AG04450 (cell line): ENCODE results near the gene NPAT. TPM values are rescaled to one million over a fixed set of nuclear protein-coding genes. Genes with fewer than 3 reads are reported as not detected.

Source experiments
- CTCF ChIA-PET: fragments of 300-600, 350-600 bp; formaldehyde crosslinking; extraction: SDS; loops from one replicate; lab custom pipeline; 2022; ENCODE audit warnings: antibody characterized with exemption, inconsistent platforms; lab: Charles Lee
- POLR2A ChIA-PET: fragments of 350-600 bp; formaldehyde crosslinking; extraction: SDS; loops from one replicate; lab custom pipeline; 2021; ENCODE audit warnings: antibody characterized with exemption, inconsistent platforms; lab: Yijun Ruan, JAX
- DNase-seq: peaks from one replicate; pipeline ENCODE4 v3.0.0-alpha.2; 2011; ENCODE audit warnings: low read depth, low spot score
- H3K27ac ChIP-seq: one replicate; pipeline ENCODE4 v1.5.1; 2012; ENCODE audit warnings: low read depth, low read length, control low read depth
- H3K27me3 ChIP-seq: one replicate; pipeline ENCODE4 v1.6.0; 2012; ENCODE audit warnings: low read length; ENCODE audit not compliant: control insufficient read depth, insufficient read depth
- H3K4me3 ChIP-seq: 2 replicates; pipeline ENCODE4 v1.5.1; 2011; ENCODE audit warnings: mild to moderate bottlenecking, low read depth, low read length, control low read depth
- H3K9me3 ChIP-seq: 2 replicates; pipeline ENCODE4 v1.5.1; 2012; ENCODE audit warnings: low read length; ENCODE audit not compliant: control insufficient read depth, insufficient read depth
- polyA plus RNA-seq: library from polyadenylated mRNA; depleted of rRNA; stranded (reverse); fragments of >200 nt; gene quantifications from 2 replicates; pipeline ENCODE4 v1.2.3, GENCODE V29; 2011
- TF ChIP-seq, protein P1 (sequence below): IDR thresholded peaks from 2 replicates; pipeline ENCODE4 v1.5.1; 2011; ENCODE audit warnings: low read depth, low read length, control low read depth, inconsistent platforms

NPAT gene
- polyA plus RNA-seq, 1 experiment, result 9.9 TPM

DNA sequence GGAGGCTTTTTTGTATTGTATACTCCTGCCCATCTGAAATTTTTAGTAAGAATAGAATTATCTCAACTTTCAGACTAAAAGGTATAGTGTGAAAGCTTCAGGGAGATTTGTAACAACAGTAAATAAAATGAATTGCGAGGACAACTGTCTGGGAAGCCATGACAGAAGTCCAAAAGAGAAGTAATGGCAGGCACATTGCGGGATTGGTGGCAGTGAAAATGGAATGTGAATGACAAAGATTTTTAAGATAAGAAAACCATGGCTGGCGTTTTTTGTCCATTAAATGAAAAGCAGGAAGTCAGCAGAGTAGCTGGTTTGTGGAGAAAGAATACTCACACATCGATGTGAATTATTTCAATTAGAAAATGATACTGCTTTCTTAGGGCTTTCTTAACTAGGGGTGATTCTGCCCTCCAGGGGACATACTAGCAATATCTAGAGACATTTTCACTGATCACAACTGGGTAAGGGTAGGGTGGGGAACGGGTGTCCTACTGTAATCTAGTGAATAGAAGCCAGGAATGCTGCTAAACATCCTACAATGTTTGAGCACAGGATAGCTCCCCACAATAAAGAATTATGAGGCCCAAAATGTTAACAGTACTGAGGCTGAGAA lies 1.6 kb downstream of the NPAT start:
- Histone ChIP-seq H3K27me3 (no peaks in the 10 kb centered on the region), H3K9me3 (no peaks in the 10 kb centered on the region), H3K4me3 (peak overlapping the region; percentile 86), H3K27ac (no peak overlapping the region)
- ChIA-PET CTCF (interaction anchor here (0.8 to 1.0 kb wide), 2 partner anchors 212 to 435 kb away, joined by 3 read pairs; partner anchors contain the start of gene CUL5), POLR2A (no interaction called here)
- DNase-seq, result no peak
- TF ChIP-seq, protein P1, sequence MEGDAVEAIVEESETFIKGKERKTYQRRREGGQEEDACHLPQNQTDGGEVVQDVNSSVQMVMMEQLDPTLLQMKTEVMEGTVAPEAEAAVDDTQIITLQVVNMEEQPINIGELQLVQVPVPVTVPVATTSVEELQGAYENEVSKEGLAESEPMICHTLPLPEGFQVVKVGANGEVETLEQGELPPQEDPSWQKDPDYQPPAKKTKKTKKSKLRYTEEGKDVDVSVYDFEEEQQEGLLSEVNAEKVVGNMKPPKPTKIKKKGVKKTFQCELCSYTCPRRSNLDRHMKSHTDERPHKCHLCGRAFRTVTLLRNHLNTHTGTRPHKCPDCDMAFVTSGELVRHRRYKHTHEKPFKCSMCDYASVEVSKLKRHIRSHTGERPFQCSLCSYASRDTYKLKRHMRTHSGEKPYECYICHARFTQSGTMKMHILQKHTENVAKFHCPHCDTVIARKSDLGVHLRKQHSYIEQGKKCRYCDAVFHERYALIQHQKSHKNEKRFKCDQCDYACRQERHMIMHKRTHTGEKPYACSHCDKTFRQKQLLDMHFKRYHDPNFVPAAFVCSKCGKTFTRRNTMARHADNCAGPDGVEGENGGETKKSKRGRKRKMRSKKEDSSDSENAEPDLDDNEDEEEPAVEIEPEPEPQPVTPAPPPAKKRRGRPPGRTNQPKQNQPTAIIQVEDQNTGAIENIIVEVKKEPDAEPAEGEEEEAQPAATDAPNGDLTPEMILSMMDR, result no peak

DNA sequence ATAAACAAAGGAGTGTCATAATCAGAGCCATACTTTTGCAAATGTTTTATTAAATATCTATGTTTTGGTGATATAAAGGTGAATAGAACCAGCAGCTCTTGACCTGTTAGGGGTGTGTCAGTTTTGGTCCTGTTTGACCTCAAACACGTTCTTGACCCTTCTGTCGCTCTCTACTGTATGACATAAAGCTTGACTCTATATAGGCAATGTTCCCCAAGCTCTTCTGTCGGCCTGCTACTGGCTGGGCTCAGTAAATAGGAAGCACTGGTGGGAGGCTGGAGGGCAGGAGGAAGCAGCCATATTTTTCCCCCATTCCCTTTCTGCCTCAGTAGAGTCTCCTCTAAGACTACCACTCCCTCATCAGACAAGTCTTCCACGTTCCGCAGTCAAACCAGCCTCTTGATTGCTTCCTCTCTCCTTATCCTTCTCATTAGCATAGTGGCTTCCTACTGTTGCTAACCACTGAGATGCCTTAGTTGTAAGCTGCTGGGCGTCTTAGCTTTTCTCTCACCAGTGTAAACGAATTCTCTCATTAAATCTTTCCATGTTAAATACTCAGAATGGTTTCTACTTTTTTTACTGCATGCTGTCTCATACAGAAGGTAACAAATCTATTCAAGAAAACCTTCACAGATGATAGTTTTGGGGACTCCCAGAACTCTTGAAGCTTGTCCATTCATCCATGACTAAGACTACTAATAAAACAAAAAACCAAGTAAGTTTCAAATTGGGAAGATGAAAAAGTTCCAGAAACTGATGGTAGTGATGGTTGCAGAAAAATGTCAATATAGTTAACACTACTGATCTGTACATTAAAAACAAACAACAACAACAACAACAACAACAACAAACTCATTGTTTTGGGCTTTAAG lies 3.3 kb downstream of the NPAT start:
- Histone ChIP-seq H3K4me3 (no peak overlapping the region), H3K27me3 (no peaks in the 10 kb centered on the region), H3K9me3 (no peaks in the 10 kb centered on the region), H3K27ac (no peak overlapping the region)
- ChIA-PET CTCF (no interaction called here), POLR2A (interaction anchor here (0.8 kb wide), 2 partner anchors 107 to 1776 kb away, joined by 3 to 4 read pairs; no protein-coding TSS in a partner anchor)
- no peak for DNase-seq
- TF ChIP-seq, protein P1, result no peak

DNA sequence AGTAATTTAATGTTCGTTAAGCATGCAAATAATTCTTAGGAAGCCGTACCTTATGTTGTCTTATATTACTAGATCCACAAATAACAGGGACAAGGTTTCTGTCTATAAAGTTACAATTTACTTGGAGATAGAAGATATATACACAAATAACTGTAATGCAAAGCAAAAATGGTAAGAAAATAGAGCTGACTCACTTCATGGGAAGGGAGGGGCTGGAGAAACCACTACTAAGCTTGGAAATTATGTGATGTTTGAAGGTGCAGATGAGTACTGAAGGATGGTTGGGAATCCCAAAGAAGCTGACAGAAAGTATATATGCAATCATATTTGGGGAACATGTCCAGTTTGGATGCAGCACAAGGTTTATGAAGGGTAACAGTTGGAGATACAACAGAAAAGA lies 4.0 kb downstream of the NPAT start:
- DNase-seq, result no peak
- Histone ChIP-seq H3K27me3 (no peaks in the 10 kb centered on the region), H3K4me3 (no peak overlapping the region), H3K27ac (no peak overlapping the region), H3K9me3 (no peaks in the 10 kb centered on the region)
- CTCF ChIA-PET, result no interaction called here
- POLR2A ChIA-PET, result interaction anchor here (0.8 kb wide), 1 partner anchor 108 kb away, joined by 3 read pairs; no protein-coding TSS in a partner anchor
- TF ChIP-seq, protein P1, result no peak

DNA sequence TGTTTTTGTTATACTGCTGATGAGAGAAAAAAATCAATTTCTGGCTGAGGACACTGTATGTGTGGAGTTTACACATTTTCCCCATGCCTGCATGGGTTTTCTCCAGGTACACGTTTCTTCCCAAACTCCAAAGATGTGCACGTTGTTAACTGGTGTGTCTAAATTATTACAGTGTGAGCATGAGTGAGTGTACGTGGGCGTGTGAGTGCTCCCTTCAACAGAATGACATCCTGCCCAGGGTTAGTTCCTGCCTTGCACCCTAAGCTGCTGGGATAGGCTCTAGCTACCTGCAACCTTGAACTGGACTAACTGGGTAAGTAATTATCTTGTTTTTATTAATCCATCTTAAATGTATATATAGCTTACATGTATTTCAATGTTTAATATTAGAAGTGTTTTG lies 5.5 kb downstream of the NPAT start:
- DNase-seq, result no peak
- H3K27me3 ChIP-seq, result no peaks in the 10 kb centered on the region
- CTCF ChIA-PET, result no interaction called here
- H3K9me3 ChIP-seq, result no peaks in the 10 kb centered on the region
- POLR2A ChIA-PET, result no interaction called here
- H3K27ac ChIP-seq, result no peak overlapping the region
- no peak overlapping the region for H3K4me3 ChIP-seq
- TF ChIP-seq, protein P1, result no peak

DNA sequence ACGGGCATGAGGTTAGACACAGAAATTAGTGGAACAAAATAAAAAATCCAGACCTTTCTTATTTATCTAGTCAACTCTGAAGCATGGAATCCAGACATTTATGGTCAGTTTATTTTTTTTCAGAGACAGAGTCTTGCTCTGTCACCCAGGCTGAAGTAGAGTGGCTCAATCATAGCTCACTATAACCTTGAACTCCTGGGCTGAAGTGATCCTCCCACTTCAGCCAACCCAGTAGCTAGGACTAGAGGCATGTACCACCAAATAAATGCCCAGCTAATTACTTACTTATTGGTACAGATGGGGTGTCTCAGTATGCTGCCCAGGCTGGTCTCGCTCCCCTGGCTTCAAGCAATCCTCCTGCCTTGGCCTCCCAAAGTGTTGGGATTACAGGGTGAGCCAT lies 8.7 kb downstream of the NPAT start:
- Histone ChIP-seq H3K27me3 (no peaks in the 10 kb centered on the region), H3K27ac (no peak overlapping the region), H3K9me3 (no peaks in the 10 kb centered on the region), H3K4me3 (no peak overlapping the region)
- TF ChIP-seq, protein P1, result no peak
- no peak for DNase-seq
- CTCF ChIA-PET, result interaction anchor here (2.4 kb wide), 1 partner anchor 9 kb away, joined by 7 read pairs; the partner anchor contains the start of genes ATM and NPAT
- POLR2A ChIA-PET, result no interaction called here
